ENCODE results near the gene DNAL1. TPM values are rescaled to one million over a fixed set of nuclear protein-coding genes. Genes with fewer than 3 reads are reported as not detected.

Gene DNAL1
- total and polyA plus RNA-seq, 2 experiments from 2014 or later: 6.0 to 6.9 TPM

- Histone ChIP-seq H3K36me3 (replicated peaks; ENCODE audit: insufficient read depth, low read depth) (no peaks in the 10 kb centered on the region), H3K27ac (peak overlapping the region; percentile 94), H3K27me3 (no peaks in the 10 kb centered on the region), H3K79me2 (peaks cover 94% of the 10 kb centered on the region), H3K9me3 (ENCODE audit: low read depth) (no peaks in the 10 kb centered on the region), H3K9me2 (replicated peaks; ENCODE audit: insufficient read depth) (no peaks in the 10 kb centered on the region), H3K4me1 (ENCODE audit: insufficient read depth) (peaks cover 72% of the 10 kb centered on the region), H4K20me1 (ENCODE audit: insufficient read depth, poor library complexity, severe bottlenecking) (peaks cover 86% of the 10 kb centered on the region), H2AFZ (no peak overlapping the region), H3K4me2 (peak overlapping the region; percentile 70), H3K4me3 (no peak overlapping the region)
- WGBS (ENCODE audit: low lambda C conversion rate, missing lambda C conversion rate): 55% methylated on average over 17 of the region's 17 CpGs
- peak; percentile 52 for DNase-seq (ENCODE audit: low spot score)
- no peak for TF ChIP-seq EZH2 (IDR thresholded peaks at IDR 0.05; ENCODE audit: borderline replicate concordance)
- no peak for TF ChIP-seq CTCF (IDR thresholded peaks at IDR 0.05; ENCODE audit: poor library complexity)
- TF ChIP-seq EZH2phosphoT487 (IDR thresholded peaks at IDR 0.05; ENCODE audit: low read depth, severe bottlenecking, unreplicated experiment): no peak
Observed at GRCh38 chr14:73741876-73742519, 97.2 kb downstream of the DNAL1 start.

- Histone ChIP-seq H3K9me3 (ENCODE audit: low read depth) (no peaks in the 10 kb centered on the region), H3K4me2 (peak overlapping the region; percentile 70), H3K36me3 (replicated peaks; ENCODE audit: insufficient read depth, low read depth) (no peaks in the 10 kb centered on the region), H2AFZ (no peak overlapping the region), H3K9me2 (replicated peaks; ENCODE audit: insufficient read depth) (no peaks in the 10 kb centered on the region), H3K4me1 (ENCODE audit: insufficient read depth) (peaks cover 79% of the 10 kb centered on the region), H4K20me1 (ENCODE audit: insufficient read depth, poor library complexity, severe bottlenecking) (peaks cover 93% of the 10 kb centered on the region), H3K4me3 (no peak overlapping the region), H3K79me2 (peaks cover 94% of the 10 kb centered on the region), H3K27me3 (no peaks in the 10 kb centered on the region), H3K27ac (peak overlapping the region; percentile 94)
- TF ChIP-seq EZH2 (IDR thresholded peaks at IDR 0.05; ENCODE audit: borderline replicate concordance) (no peak), EZH2phosphoT487 (IDR thresholded peaks at IDR 0.05; ENCODE audit: low read depth, severe bottlenecking, unreplicated experiment) (no peak), CTCF (IDR thresholded peaks at IDR 0.05; ENCODE audit: poor library complexity) (no peak)
- no peak for DNase-seq (ENCODE audit: low spot score)
- 89% methylated on average over 6 of the region's 6 CpGs for WGBS (ENCODE audit: low lambda C conversion rate, missing lambda C conversion rate)
Observed at GRCh38 chr14:73742520-73743238, 97.9 kb downstream of the DNAL1 start.

- peak; percentile 14 for DNase-seq (ENCODE audit: low spot score)
- no peak overlapping the region for H2AFZ ChIP-seq
Observed at GRCh38 chr14:73743431-73743931, 98.7 kb downstream of the DNAL1 start.

More at GRCh38 chr14:73743431-73743931, 98.7 kb downstream of the DNAL1 start:
- Histone ChIP-seq H3K36me3 (replicated peaks; ENCODE audit: insufficient read depth, low read depth) (no peaks in the 10 kb centered on the region), H4K20me1 (ENCODE audit: insufficient read depth, poor library complexity, severe bottlenecking) (peaks cover 99% of the 10 kb centered on the region), H3K27me3 (no peaks in the 10 kb centered on the region), H3K79me2 (peaks cover 94% of the 10 kb centered on the region), H3K4me2 (peak overlapping the region; percentile 68), H3K9me2 (replicated peaks; ENCODE audit: insufficient read depth) (no peaks in the 10 kb centered on the region), H3K4me1 (ENCODE audit: insufficient read depth) (peaks cover 79% of the 10 kb centered on the region), H3K27ac (peak overlapping the region; percentile 94), H3K4me3 (no peak overlapping the region), H3K9me3 (ENCODE audit: low read depth) (no peaks in the 10 kb centered on the region)
- 65% methylated on average over 11 of the region's 11 CpGs for WGBS (ENCODE audit: low lambda C conversion rate, missing lambda C conversion rate)
- TF ChIP-seq CTCF (IDR thresholded peaks at IDR 0.05; ENCODE audit: poor library complexity): no peak
- no peak for TF ChIP-seq EZH2phosphoT487 (IDR thresholded peaks at IDR 0.05; ENCODE audit: low read depth, severe bottlenecking, unreplicated experiment)
- no peak for TF ChIP-seq EZH2 (IDR thresholded peaks at IDR 0.05; ENCODE audit: borderline replicate concordance)
